Nephron (organoid): Measurements from ENCODE around the gene LIPC.

Experiments used
- H3K27ac Mint-ChIP-seq, 3 experiments: 2 replicates each; pipeline ENCODE4 v1.8.0; 2020; ENCODE audit warnings: mixed read lengths in 3 of 3, mild to moderate bottlenecking in 2 of 3, moderate library complexity in 1 of 3
- H3K27me3 Mint-ChIP-seq: 2 replicates; pipeline ENCODE4 v1.8.0; 2021; ENCODE audit warnings: low read depth, mild to moderate bottlenecking, moderate library complexity, mixed read lengths
- H3K36me3 Mint-ChIP-seq: 2 replicates; pipeline ENCODE4 v1.8.0; 2020; ENCODE audit warnings: low read depth, mixed read lengths
- H3K4me1 Mint-ChIP-seq: 2 replicates; pipeline ENCODE4 v1.8.0; 2020; ENCODE audit warnings: mixed read lengths
- H3K4me3 Mint-ChIP-seq, 3 experiments: 2 replicates each; pipeline ENCODE4 v1.8.0; 2020; ENCODE audit warnings: mild to moderate bottlenecking in 3 of 3, mixed read lengths in 3 of 3, moderate library complexity in 2 of 3
- H3K9me3 Mint-ChIP-seq: 2 replicates; pipeline ENCODE4 v1.8.0; 2020; ENCODE audit warnings: mixed read lengths
- TF ChIP-seq, protein P1 (sequence below), 3 experiments: fragments of 200-600 bp; sonication (generic); IDR thresholded peaks; one replicate each; pipeline ENCODE4 v1.5.0; 2021; ENCODE audit warnings: antibody characterized with exemption in 3 of 3; ENCODE audit not compliant: unreplicated experiment in 3 of 3

Gene LIPC

DNA sequence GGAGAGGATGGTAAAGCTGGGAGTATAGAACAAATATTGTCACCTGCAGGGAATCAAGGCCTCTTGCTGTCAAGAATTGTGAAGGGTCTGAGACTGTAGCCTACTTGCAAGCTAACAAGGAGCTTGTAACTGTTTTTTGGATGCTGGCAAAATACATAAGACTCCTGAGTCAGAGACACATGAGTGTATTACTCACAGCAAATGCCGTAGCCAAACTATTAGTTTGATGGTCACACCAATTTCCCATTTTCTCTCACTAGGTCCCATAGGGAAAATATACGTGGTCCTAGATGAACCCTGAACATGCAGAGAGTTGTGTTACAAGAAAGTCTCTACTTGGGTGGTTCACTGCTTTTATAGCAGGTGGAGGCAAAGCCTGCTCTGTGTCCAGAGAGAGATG lies 44.7 kb upstream of the LIPC start:
- Mint-ChIP-seq H3K4me3 (no peak overlapping the region), H3K36me3 (no peaks in the 10 kb centered on the region), H3K27ac (peak overlapping the region in 1 of 3 experiments; percentile 32), H3K9me3 (no peaks in the 10 kb centered on the region), H3K27me3 (no peaks in the 10 kb centered on the region), H3K4me1 (peaks cover 13% of the 10 kb centered on the region)
- TF ChIP-seq, protein P1, sequence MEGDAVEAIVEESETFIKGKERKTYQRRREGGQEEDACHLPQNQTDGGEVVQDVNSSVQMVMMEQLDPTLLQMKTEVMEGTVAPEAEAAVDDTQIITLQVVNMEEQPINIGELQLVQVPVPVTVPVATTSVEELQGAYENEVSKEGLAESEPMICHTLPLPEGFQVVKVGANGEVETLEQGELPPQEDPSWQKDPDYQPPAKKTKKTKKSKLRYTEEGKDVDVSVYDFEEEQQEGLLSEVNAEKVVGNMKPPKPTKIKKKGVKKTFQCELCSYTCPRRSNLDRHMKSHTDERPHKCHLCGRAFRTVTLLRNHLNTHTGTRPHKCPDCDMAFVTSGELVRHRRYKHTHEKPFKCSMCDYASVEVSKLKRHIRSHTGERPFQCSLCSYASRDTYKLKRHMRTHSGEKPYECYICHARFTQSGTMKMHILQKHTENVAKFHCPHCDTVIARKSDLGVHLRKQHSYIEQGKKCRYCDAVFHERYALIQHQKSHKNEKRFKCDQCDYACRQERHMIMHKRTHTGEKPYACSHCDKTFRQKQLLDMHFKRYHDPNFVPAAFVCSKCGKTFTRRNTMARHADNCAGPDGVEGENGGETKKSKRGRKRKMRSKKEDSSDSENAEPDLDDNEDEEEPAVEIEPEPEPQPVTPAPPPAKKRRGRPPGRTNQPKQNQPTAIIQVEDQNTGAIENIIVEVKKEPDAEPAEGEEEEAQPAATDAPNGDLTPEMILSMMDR (IDR thresholded peaks at IDR 0.05; ENCODE audit: unreplicated experiment in 3 of 3): no peak

DNA sequence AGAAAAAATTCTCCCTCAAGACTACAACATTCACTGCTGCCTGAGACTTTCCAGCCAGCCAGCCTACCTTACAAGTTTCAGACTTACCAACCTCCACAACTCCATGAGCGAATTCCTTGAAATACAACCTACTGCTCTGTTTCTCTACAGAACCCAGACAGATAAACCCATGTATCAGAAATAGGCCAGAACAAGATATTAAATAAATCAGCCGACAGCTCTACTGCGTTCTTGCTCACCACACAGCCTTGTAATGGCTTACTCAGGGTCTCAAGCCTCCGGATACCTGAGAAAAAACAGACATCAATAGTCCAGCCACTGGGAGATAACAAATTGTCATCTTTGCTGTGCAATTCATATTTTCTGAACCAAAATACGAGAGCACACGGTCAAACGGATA lies 43.6 kb upstream of the LIPC start:
- H3K4me1 Mint-ChIP-seq: peaks cover 24% of the 10 kb centered on the region

DNA sequence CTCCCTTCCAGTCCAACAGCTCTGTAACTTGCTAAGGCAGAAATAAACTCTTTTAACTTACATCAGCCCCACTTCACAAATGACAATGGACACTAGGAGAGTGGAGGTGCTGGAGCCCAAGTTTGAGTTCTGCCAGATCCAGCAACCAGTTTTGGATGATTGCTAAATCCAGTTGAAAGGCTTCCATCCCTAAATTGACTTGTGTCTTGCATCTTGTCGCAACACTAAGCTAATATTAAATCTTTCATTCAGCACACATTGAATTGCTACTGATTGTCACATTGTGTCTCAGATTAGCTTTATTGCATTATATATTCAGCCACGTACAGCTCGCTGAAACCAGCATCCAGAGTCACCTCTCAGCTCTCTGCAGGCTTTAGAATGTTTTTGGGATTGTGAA lies 41.7 kb upstream of the LIPC start:
- peak overlapping the region in 2 of 3 experiments; percentile 23 to 96 for H3K27ac Mint-ChIP-seq
- H3K36me3 Mint-ChIP-seq: no peaks in the 10 kb centered on the region
- H3K4me3 Mint-ChIP-seq: no peak overlapping the region
- no peaks in the 10 kb centered on the region for H3K27me3 Mint-ChIP-seq
- no peaks in the 10 kb centered on the region for H3K9me3 Mint-ChIP-seq
- peaks cover 30% of the 10 kb centered on the region for H3K4me1 Mint-ChIP-seq
- TF ChIP-seq, protein P1 (IDR thresholded peaks at IDR 0.05; ENCODE audit: unreplicated experiment in 3 of 3): no peak

More for the DNA sequence above, 43.6 kb upstream of the LIPC start:
- no peaks in the 10 kb centered on the region for H3K36me3 Mint-ChIP-seq
- no peaks in the 10 kb centered on the region for H3K9me3 Mint-ChIP-seq
- H3K27ac Mint-ChIP-seq: peak overlapping the region in 1 of 3 experiments; percentile 96
- no peak overlapping the region for H3K4me3 Mint-ChIP-seq
- TF ChIP-seq, protein P1 (IDR thresholded peaks at IDR 0.05; ENCODE audit: unreplicated experiment in 3 of 3): no peak
- H3K27me3 Mint-ChIP-seq: no peaks in the 10 kb centered on the region

DNA sequence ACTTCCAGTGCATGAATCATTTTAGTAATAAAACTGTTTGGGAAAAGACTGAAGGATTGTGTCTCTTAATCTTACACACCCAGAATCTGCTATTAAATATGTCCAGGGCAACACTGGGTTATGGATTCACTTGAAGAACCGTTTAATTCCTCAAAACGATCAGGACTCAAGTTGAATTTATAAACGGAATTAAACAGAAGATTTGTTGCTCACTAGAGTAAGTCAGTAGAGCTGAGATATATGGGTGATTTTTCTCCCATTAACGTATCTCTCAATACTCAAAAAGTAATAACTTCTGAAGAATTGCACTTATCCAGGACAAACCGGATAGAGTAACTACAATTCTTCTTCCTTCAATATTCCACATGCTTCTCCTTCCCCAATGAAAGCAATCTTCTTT lies 41.1 kb upstream of the LIPC start:
- Mint-ChIP-seq H3K4me1 (peaks cover 30% of the 10 kb centered on the region), H3K36me3 (no peaks in the 10 kb centered on the region), H3K4me3 (no peak overlapping the region), H3K9me3 (no peaks in the 10 kb centered on the region), H3K27me3 (no peaks in the 10 kb centered on the region), H3K27ac (peak overlapping the region in 2 of 3 experiments; percentile 23 to 96)
- TF ChIP-seq, protein P1 (IDR thresholded peaks at IDR 0.05; ENCODE audit: unreplicated experiment in 3 of 3): no peak

DNA sequence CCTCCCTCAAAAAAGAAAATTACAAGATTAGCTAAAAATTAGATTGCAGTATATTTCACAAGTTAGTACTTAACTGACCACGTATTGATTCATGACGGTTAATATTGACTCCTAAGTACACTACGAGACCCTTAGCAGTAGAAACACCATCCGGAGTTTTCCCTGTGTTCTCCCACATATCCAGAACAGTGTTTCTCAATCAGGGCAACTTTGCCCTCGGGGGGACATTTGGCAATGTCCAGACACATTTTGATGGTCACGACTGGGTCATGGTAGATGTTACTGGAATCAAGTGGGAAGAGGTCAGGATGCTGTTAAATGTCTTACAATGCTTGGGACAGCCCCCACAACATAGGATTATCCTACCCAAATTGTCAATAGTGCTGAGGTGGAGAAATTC lies 40.7 kb upstream of the LIPC start:
- Mint-ChIP-seq H3K4me3 (no peak overlapping the region), H3K27ac (peak overlapping the region; percentile 62 to 93 (median 84)), H3K4me1 (peaks cover 30% of the 10 kb centered on the region), H3K9me3 (no peaks in the 10 kb centered on the region), H3K36me3 (no peaks in the 10 kb centered on the region), H3K27me3 (no peaks in the 10 kb centered on the region)
- TF ChIP-seq, protein P1 (IDR thresholded peaks at IDR 0.05; ENCODE audit: unreplicated experiment in 3 of 3): no peak

DNA sequence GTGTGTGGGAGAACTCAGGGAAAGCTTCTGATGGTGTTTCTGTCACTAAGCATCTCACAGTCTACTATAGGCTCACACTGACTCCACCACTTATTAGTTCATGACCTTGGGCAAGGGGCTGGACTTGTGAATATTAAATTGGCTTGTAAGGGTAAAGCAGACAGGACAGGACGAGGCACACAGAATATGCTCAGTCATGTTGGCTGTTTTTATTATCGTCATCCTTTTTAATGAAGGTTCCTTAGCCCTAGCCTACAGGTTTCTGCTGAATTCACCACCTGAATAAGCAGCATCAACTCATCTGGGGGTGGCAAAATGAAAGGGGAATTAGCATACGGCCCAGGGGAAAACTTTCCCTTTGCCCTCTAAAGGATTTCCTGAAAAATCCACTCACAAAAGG lies 39.6 kb upstream of the LIPC start:
- Mint-ChIP-seq H3K27ac (peak overlapping the region; percentile 84 to 93 (median 88)), H3K4me1 (peaks cover 30% of the 10 kb centered on the region), H3K9me3 (no peaks in the 10 kb centered on the region)

More for the DNA sequence above, 39.6 kb upstream of the LIPC start:
- no peaks in the 10 kb centered on the region for H3K36me3 Mint-ChIP-seq
- TF ChIP-seq, protein P1 (IDR thresholded peaks at IDR 0.05; ENCODE audit: unreplicated experiment in 3 of 3): no peak
- H3K27me3 Mint-ChIP-seq: no peaks in the 10 kb centered on the region
- H3K4me3 Mint-ChIP-seq: no peak overlapping the region
